Astrocyte (in vitro differentiated cells and primary cell): Measurements from ENCODE around the gene NRAP.

Experiments
- CTCF ChIP-seq: IDR thresholded peaks from 2 replicates; pipeline ENCODE4 v1.5.1; 2011; ENCODE audit warnings: low read depth, mild to moderate bottlenecking, inconsistent platforms, low read length, moderate library complexity; ENCODE audit not compliant: insufficient read depth
- EZH2 ChIP-seq: IDR thresholded peaks from 2 replicates; pipeline ENCODE4 v1.6.1; 2012; ENCODE audit warnings: mild to moderate bottlenecking, low read length, inconsistent platforms; ENCODE audit not compliant: insufficient read depth

DNA sequence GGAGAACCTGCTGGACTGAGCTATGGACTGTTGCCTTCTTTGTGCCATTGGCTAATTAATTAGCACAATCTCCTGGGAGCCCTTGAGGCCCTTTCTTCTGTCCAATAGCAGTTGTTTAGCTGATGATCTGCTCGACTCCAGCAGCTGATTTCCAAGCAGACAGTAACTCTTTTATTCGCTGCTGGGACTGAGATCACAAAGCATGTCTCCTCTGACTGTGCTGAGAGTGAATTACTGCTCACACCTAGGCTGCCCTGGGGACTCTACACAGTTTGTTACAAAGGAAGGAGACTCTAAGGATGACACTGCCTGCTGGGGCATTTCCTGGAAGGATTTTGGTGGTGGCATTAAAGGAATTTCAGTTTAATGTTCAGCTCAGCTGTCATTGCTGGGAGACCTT lies 47.3 kb upstream of the NRAP start:
- TF ChIP-seq CTCF = no peak
- no peak for TF ChIP-seq EZH2
